ENCODE results near the gene MRPL28.
A peak's percentile ranks its signal among the peaks of the same experiment; 100 is the strongest.
"Not testable (repeated sequence)": the region's sequence is repeated elsewhere in the genome, so short reads cannot be mapped to it uniquely, and the experiment has no call there.

MRPL28 gene

GRCh38 chr16:370443-370842 lies at the start of gene MRPL28:
Gene MRPL28 (minus strand): TSS chr16:370538. CDS start chr16:370218, 320 bp downstream.
- Histone ChIP-seq H3K27ac (ENCODE audit: low read length) (no peak within 1 kb of the TSS), H3K9me3 (ENCODE audit: control insufficient read depth, insufficient read depth, low read length) (no peaks in the 10 kb centered on the region), H3K27me3 (ENCODE audit: control insufficient read depth, insufficient read depth, low read length) (no peaks in the 10 kb centered on the region), H3K36me3 (ENCODE audit: control insufficient read depth, insufficient read depth, low read length) (peaks cover 49% of the 10 kb centered on the region), H3K4me3 (ENCODE audit: low read length) (peak within 1 kb of the TSS; percentile 34; the same call in 1 of the 2 replicates), H3K4me1 (ENCODE audit: control insufficient read depth, insufficient read depth, low read length) (no peaks in the 10 kb centered on the region; the same call in 1 of the 2 replicates)
- WGBS (ENCODE audit: insufficient coverage, insufficient read length): no CpG with 5 or more reads among the region's 30 CpGs
- DNase-seq (ENCODE audit: low read depth, low spot score): peak; percentile 84

GRCh38 chr16:415170-415498 lies 44.8 kb upstream of the MRPL28 start:
- H3K36me3 ChIP-seq (ENCODE audit: control insufficient read depth, insufficient read depth, low read length): peaks cover 12% of the 10 kb centered on the region
- WGBS (ENCODE audit: insufficient coverage, insufficient read length): no CpG with 5 or more reads among the region's 3 CpGs
- not testable (repeated sequence) for H3K4me1 ChIP-seq (ENCODE audit: control insufficient read depth, insufficient read depth, low read length); H3K27me3 ChIP-seq (ENCODE audit: control insufficient read depth, insufficient read depth, low read length); DNase-seq (ENCODE audit: low read depth, low spot score); H3K9me3 ChIP-seq (ENCODE audit: control insufficient read depth, insufficient read depth, low read length); H3K4me3 ChIP-seq (ENCODE audit: low read length); H3K27ac ChIP-seq (ENCODE audit: low read length)

- DNase-seq (ENCODE audit: low read depth, low spot score): no peak
- Histone ChIP-seq H3K4me3 (ENCODE audit: low read length) (no peak overlapping the region), H3K9me3 (ENCODE audit: control insufficient read depth, insufficient read depth, low read length) (no peaks in the 10 kb centered on the region), H3K27ac (ENCODE audit: low read length) (no peak overlapping the region), H3K4me1 (ENCODE audit: control insufficient read depth, insufficient read depth, low read length) (no peaks in the 10 kb centered on the region), H3K27me3 (ENCODE audit: control insufficient read depth, insufficient read depth, low read length) (no peaks in the 10 kb centered on the region), H3K36me3 (ENCODE audit: control insufficient read depth, insufficient read depth, low read length) (peaks cover 12% of the 10 kb centered on the region)
- WGBS (ENCODE audit: insufficient coverage, insufficient read length): no CpG with 5 or more reads among the region's 21 CpGs
These were observed 44.2 kb upstream of the MRPL28 start for GRCh38 chr16:414395-415169.

- H3K4me3 ChIP-seq (ENCODE audit: low read length): no peak overlapping the region
- H3K4me1 ChIP-seq (ENCODE audit: control insufficient read depth, insufficient read depth, low read length): no peaks in the 10 kb centered on the region
- peaks cover 12% of the 10 kb centered on the region for H3K36me3 ChIP-seq (ENCODE audit: control insufficient read depth, insufficient read depth, low read length)
- H3K27ac ChIP-seq (ENCODE audit: low read length): no peak overlapping the region
- H3K27me3 ChIP-seq (ENCODE audit: control insufficient read depth, insufficient read depth, low read length): no peaks in the 10 kb centered on the region
- no peak for DNase-seq (ENCODE audit: low read depth, low spot score)
- H3K9me3 ChIP-seq (ENCODE audit: control insufficient read depth, insufficient read depth, low read length): no peaks in the 10 kb centered on the region
- WGBS (ENCODE audit: insufficient coverage, insufficient read length): no CpG with 5 or more reads among the region's 26 CpGs
These were observed 41.4 kb upstream of the MRPL28 start for GRCh38 chr16:411576-412265.

GRCh38 chr16:410516-411178 lies 40.3 kb upstream of the MRPL28 start:
- H3K27me3 ChIP-seq (ENCODE audit: control insufficient read depth, insufficient read depth, low read length): no peaks in the 10 kb centered on the region
- no peaks in the 10 kb centered on the region for H3K9me3 ChIP-seq (ENCODE audit: control insufficient read depth, insufficient read depth, low read length)
- H3K36me3 ChIP-seq (ENCODE audit: control insufficient read depth, insufficient read depth, low read length): peaks cover 12% of the 10 kb centered on the region
- H3K4me3 ChIP-seq (ENCODE audit: low read length): no peak overlapping the region
- no peak for DNase-seq (ENCODE audit: low read depth, low spot score)
- WGBS (ENCODE audit: insufficient coverage, insufficient read length): no CpG with 5 or more reads among the region's 36 CpGs
- no peak overlapping the region for H3K27ac ChIP-seq (ENCODE audit: low read length)
- no peaks in the 10 kb centered on the region for H3K4me1 ChIP-seq (ENCODE audit: control insufficient read depth, insufficient read depth, low read length)

GRCh38 chr16:407253-407652 lies 36.9 kb upstream of the MRPL28 start:
- H3K36me3 ChIP-seq (ENCODE audit: control insufficient read depth, insufficient read depth, low read length): peaks cover 12% of the 10 kb centered on the region
- no peaks in the 10 kb centered on the region for H3K27me3 ChIP-seq (ENCODE audit: control insufficient read depth, insufficient read depth, low read length)
- no peaks in the 10 kb centered on the region for H3K4me1 ChIP-seq (ENCODE audit: control insufficient read depth, insufficient read depth, low read length)
- WGBS (ENCODE audit: insufficient coverage, insufficient read length): no CpG with 5 or more reads among the region's 16 CpGs
- no peak overlapping the region for H3K4me3 ChIP-seq (ENCODE audit: low read length)
- H3K9me3 ChIP-seq (ENCODE audit: control insufficient read depth, insufficient read depth, low read length): no peaks in the 10 kb centered on the region
- H3K27ac ChIP-seq (ENCODE audit: low read length): no peak overlapping the region
- no peak for DNase-seq (ENCODE audit: low read depth, low spot score)

- no peaks in the 10 kb centered on the region for H3K4me1 ChIP-seq (ENCODE audit: control insufficient read depth, insufficient read depth, low read length)
- H3K27me3 ChIP-seq (ENCODE audit: control insufficient read depth, insufficient read depth, low read length): no peaks in the 10 kb centered on the region
- WGBS (ENCODE audit: insufficient coverage, insufficient read length): no CpG with 5 or more reads among the region's 27 CpGs
- 0 out of 2 replicates have a peak, but pooled peaks cover 2% of the 10 kb centered on the region for H3K36me3 ChIP-seq (ENCODE audit: control insufficient read depth, insufficient read depth, low read length)
- DNase-seq (ENCODE audit: low read depth, low spot score): no peak
- no peak overlapping the region for H3K27ac ChIP-seq (ENCODE audit: low read length)
- no peak overlapping the region for H3K4me3 ChIP-seq (ENCODE audit: low read length)
- no peaks in the 10 kb centered on the region for H3K9me3 ChIP-seq (ENCODE audit: control insufficient read depth, insufficient read depth, low read length)
These were observed 35.5 kb upstream of the MRPL28 start for GRCh38 chr16:405548-406506.

GRCh38 chr16:404971-405486 lies 34.7 kb upstream of the MRPL28 start:
- no peaks in the 10 kb centered on the region for H3K9me3 ChIP-seq (ENCODE audit: control insufficient read depth, insufficient read depth, low read length)
- H3K4me3 ChIP-seq (ENCODE audit: low read length): no peak overlapping the region
- H3K27ac ChIP-seq (ENCODE audit: low read length): no peak overlapping the region
- H3K36me3 ChIP-seq (ENCODE audit: control insufficient read depth, insufficient read depth, low read length): peaks cover 5% of the 10 kb centered on the region; the same call in 1 of the 2 replicates
- no peaks in the 10 kb centered on the region for H3K27me3 ChIP-seq (ENCODE audit: control insufficient read depth, insufficient read depth, low read length)
- no CpG with 5 or more reads among the region's 12 CpGs for WGBS (ENCODE audit: insufficient coverage, insufficient read length)
- no peaks in the 10 kb centered on the region for H3K4me1 ChIP-seq (ENCODE audit: control insufficient read depth, insufficient read depth, low read length)
- DNase-seq (ENCODE audit: low read depth, low spot score): no peak

- Histone ChIP-seq H3K4me1 (ENCODE audit: control insufficient read depth, insufficient read depth, low read length) (peaks cover 4% of the 10 kb centered on the region; the same call in 1 of the 2 replicates), H3K4me3 (ENCODE audit: low read length) (peak within 1 kb of the TSS; percentile 96), H3K27ac (ENCODE audit: low read length) (no peak within 1 kb of the TSS)
These were observed 31.4 kb upstream of the MRPL28 start, which contains the start of gene DECR2 for GRCh38 chr16:401468-402348. Gene DECR2 (plus strand): TSS chr16:401885. CDS start chr16:401964, 79 bp downstream.

More at GRCh38 chr16:401468-402348, 31.4 kb upstream of the MRPL28 start, which contains the start of gene DECR2:
- no peak for DNase-seq (ENCODE audit: low read depth, low spot score)
- no peaks in the 10 kb centered on the region for H3K9me3 ChIP-seq (ENCODE audit: control insufficient read depth, insufficient read depth, low read length)
- H3K27me3 ChIP-seq (ENCODE audit: control insufficient read depth, insufficient read depth, low read length): no peaks in the 10 kb centered on the region
- H3K36me3 ChIP-seq (ENCODE audit: control insufficient read depth, insufficient read depth, low read length): peaks cover 15% of the 10 kb centered on the region
- no CpG with 5 or more reads among the region's 91 CpGs for WGBS (ENCODE audit: insufficient coverage, insufficient read length)
